ENCODE results near the gene ZBTB24.

GRCh38 chr6:109456710-109457561 is 26.1 kb downstream of the ZBTB24 start:
- TF ChIP-seq CTCF (IDR thresholded peaks at IDR 0.05) (no peak), EP300 (IDR thresholded peaks at IDR 0.05; ENCODE audit: low read depth) (no peak), POLR2A (IDR thresholded peaks at IDR 0.05) (peak; percentile 77), POLR2AphosphoS5 (IDR thresholded peaks at IDR 0.05) (peak; percentile 84 to 89 (median 87))

Measured in transverse colon (tissue), 4 donors.